CD4-positive, alpha-beta T cell treated with Interleukin-17A for 4 hours (primary cell): ENCODE data around the gene GSTO1.

Experiments used
- DNase-seq: peaks from one replicate; pipeline ENCODE4 v3.0.0-alpha.2; 2020; ENCODE audit warnings: mixed read lengths

Gene GSTO1

DNA sequence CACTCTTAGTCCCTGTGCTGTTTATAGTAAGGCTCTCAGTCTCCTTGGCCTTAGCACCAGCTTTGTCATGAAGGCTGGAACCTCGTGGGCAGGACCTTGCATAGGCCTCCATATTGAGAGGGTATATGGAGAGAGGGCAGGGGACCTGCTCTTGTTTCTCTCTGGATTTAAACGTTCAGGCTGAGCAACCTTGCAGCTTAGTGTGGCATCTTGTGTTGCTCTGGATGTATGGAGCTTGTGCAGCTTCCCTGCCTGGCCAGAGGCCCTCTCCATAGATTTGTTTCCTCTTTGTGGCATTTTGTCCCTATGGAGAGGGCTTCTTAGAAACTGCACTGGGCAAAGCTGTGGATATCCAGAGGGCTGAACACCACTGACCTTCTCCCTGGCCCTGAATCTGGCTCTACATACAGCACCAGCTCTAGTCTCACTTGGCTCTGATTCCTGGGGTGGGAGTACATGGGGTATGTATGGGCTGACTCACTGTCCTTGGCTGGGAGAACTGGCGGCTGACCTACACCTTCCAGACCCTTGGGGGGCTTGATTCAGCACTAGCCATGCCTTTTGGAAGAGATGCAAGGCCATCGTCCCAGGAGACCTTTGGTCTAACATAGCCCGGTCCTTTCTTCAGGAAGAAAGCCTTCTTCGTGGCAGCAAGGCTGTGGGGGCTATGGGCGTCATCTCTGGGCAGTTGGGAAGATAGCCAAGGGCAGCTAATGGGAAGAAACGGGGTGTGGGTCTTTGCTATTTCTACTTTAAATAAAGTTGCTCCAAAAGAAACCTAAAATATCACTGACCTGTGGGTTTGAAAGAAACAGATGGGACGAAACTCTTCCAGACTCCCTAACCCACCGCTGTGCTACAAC, 53.1 kb downstream of the GSTO1 start:
- no peak for DNase-seq

DNA sequence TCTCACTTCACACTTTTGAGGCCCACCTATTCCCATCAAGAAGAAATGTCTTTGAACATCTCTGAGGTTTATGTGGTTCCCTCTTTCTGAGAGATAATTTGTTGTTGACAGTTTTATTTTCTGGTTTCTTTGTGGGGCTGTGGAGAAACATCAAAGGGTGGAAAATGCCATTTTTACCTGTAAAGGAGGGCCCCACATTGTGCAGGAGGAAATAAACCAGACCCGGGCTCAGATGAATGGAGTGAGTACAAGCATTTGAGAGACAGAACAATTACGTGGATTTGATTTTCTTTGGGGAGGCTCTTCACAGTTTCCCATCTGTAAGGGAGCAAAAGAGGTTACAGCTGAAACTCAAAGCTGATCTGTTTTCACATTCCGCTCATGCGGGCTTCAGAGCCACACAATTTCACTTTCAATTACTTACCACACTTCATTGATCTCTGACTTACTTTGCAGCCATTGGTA, 53.8 kb downstream of the GSTO1 start:
- peak; percentile 48 for DNase-seq

- no peak for DNase-seq
These were observed 55.6 kb downstream of the GSTO1 start for GRCh38 chr10:104309980-104310978.

GRCh38 chr10:104311184-104311720, 56.6 kb downstream of the GSTO1 start:
- DNase-seq = no peak

DNA sequence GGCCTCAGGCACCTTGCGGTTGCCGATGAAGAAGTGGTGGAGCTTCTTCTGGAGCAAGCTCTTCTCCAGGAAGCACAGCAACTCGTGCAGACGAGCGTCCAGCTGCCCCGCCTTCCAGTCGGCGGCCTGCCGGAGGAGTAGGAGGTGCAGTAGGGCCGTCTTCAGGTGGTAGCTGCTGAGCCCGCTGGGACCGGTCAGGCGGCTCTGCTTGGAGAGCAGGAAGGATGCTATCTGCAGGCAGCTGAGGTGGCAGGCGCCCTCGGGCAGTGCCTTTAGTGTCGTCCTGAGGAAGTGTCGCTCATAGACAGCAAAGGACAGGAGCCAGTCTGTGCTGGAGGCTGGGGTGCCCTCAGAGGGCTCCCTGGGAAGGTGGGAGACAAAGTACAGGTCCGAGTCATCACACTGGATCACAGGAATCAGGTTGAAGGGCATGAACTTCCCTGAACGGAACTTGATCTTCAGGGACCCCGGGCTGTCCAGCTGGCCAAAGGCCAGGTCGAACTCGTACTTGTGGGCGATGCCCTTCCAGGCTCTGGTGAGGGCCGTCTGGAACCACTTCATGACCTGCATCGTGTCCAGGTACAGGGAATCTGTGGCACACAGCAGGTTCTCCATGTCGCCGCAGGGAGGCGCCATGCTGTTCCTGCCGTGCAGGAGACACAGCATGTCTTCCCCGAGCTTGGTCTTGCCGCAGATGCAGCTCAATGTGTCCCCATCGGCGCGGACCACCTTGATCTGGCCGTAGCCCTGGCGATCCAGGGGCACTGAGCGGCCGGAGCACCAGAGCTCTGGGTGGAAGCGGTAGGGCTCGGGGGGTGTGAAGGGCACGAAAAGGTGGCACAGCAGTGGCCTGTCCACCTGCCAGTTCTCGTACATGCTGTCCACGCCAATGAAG, 60.1 kb downstream of the GSTO1 start:
- DNase-seq = no peak

DNA sequence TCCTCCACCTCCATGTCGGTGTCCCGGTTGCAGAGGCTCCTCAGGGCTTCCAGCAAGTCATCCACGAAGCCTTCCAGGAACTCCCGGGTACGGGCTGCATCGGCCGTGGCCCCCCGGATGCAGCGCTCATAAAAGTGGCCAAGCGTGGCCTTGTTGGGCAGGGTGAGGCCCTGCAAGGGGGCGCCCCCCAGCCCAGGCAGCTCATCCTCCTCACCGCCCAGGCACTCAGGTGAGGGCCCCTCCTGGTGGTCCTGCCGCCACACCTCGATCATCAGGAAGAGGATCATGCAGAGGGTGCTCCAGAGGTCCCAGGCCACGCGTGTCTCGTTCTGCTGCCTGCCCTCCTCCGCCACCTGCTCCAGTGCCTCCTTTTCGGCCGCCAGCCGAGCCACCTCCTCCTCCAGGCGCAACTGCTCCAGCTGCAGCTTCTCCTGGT, 60.8 kb downstream of the GSTO1 start:
- DNase-seq = no peak

DNA sequence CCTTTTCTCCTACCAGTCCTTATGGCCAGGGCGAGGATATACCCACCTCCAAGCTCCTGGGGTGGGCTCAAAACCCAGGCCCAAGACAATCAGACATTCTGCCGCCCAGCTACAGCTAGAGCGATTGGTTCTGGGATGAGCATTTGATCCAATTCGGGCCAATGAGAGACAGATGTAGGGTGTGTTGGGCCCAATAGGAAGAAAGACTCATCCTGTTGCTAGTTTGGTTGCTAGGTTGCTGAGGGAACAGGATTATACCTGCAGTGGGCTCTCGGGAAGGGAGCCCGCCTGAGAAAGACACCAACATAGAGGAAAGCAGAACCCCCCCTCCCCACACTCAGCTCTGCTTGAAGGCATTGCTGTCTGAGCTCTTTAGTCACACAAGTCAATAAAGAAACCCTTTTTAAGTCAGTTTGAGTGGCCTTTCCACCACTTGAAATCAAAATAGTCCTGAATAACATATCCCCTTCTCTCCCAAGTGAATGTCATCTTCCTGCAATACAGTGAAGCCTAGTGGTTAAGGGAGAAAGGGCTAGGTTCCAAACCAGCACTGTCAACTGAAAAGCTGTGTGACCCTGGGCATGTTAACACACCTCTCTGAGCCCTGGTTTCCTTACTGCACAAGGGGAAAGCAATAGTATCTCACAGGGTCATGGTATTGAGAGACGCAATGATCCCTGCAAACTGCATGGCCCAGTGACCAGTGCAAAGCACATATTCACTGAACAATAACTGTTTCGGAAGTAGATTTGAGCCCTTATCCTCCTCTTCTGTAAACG, 61.8 kb downstream of the GSTO1 start:
- no peak for DNase-seq
